Esophagus muscularis mucosa (tissue), 3 donors: ENCODE results near the gene NDUFAF2.

Experiments
- POLR2A ChIP-seq: fragments of 450-650 bp; IDR thresholded peaks from one replicate; pipeline ENCODE4 v1.6.1; 2017; ENCODE audit warnings: antibody characterized with exemption, moderate library complexity, mild to moderate bottlenecking, low read depth
- POLR2AphosphoS5 ChIP-seq, 2 donors: sonication (generic); formaldehyde crosslinking; IDR thresholded peaks; one replicate each; pipeline ENCODE4 v1.6.1; 2017; ENCODE audit warnings: antibody characterized with exemption in 2 of 2
- TF ChIP-seq, protein P1 (sequence below), 3 experiments: fragments of 200-600 bp in 2 of 3; fragments of 450-650 bp in 1 of 3; sonication (generic) in 2 of 3; IDR thresholded peaks; one replicate each; pipeline ENCODE4 v1.5.1; 2017 to 2019; ENCODE audit warnings: antibody characterized with exemption in 3 of 3, mild to moderate bottlenecking in 2 of 3, moderate library complexity in 1 of 3

DNA sequence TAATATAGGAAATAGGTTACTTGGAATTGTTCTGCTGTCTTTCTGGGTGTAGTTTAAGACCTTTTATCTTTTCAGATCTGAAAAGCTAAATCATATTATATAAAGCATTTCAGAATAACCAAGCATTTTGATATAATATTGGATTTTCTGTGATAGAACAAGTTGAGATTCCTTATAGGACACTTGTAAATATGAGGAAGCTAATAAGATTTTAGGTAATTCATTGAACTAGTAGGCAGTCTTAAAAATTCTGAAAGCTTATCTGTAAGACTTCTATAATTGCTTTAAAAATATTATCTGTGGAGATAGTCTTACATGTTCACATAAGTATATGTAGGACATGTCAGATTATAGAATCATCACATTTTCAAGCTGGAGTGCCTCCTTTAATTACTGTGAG lies 114.5 kb downstream of the NDUFAF2 start:
- TF ChIP-seq POLR2A (no peak), POLR2AphosphoS5 (IDR thresholded peaks at IDR 0.05) (no peak)
- TF ChIP-seq, protein P1, sequence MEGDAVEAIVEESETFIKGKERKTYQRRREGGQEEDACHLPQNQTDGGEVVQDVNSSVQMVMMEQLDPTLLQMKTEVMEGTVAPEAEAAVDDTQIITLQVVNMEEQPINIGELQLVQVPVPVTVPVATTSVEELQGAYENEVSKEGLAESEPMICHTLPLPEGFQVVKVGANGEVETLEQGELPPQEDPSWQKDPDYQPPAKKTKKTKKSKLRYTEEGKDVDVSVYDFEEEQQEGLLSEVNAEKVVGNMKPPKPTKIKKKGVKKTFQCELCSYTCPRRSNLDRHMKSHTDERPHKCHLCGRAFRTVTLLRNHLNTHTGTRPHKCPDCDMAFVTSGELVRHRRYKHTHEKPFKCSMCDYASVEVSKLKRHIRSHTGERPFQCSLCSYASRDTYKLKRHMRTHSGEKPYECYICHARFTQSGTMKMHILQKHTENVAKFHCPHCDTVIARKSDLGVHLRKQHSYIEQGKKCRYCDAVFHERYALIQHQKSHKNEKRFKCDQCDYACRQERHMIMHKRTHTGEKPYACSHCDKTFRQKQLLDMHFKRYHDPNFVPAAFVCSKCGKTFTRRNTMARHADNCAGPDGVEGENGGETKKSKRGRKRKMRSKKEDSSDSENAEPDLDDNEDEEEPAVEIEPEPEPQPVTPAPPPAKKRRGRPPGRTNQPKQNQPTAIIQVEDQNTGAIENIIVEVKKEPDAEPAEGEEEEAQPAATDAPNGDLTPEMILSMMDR (IDR thresholded peaks at IDR 0.05), result no peak
